C4-2B (cell line): ENCODE data around the gene NAA60.

ENCODE experiments used
- H3K27ac ChIP-seq: fragments of 450-650 bp; 2 replicates; pipeline ENCODE4 v1.5.1; 2017
- ZFX ChIP-seq: fragments of 450-650 bp; IDR thresholded peaks from 2 replicates; pipeline ENCODE4 v1.6.1; 2017
- TF ChIP-seq, protein P1 (sequence below): fragments of 450-650 bp; conservative IDR thresholded peaks from 2 replicates; pipeline ENCODE4 v1.5.1; 2017; ENCODE audit warnings: mild to moderate bottlenecking

Gene NAA60

GRCh38 chr16:3530371-3530914 is 87.0 kb downstream of the NAA60 start:
- H3K27ac ChIP-seq = no peak overlapping the region
- TF ChIP-seq, protein P1, sequence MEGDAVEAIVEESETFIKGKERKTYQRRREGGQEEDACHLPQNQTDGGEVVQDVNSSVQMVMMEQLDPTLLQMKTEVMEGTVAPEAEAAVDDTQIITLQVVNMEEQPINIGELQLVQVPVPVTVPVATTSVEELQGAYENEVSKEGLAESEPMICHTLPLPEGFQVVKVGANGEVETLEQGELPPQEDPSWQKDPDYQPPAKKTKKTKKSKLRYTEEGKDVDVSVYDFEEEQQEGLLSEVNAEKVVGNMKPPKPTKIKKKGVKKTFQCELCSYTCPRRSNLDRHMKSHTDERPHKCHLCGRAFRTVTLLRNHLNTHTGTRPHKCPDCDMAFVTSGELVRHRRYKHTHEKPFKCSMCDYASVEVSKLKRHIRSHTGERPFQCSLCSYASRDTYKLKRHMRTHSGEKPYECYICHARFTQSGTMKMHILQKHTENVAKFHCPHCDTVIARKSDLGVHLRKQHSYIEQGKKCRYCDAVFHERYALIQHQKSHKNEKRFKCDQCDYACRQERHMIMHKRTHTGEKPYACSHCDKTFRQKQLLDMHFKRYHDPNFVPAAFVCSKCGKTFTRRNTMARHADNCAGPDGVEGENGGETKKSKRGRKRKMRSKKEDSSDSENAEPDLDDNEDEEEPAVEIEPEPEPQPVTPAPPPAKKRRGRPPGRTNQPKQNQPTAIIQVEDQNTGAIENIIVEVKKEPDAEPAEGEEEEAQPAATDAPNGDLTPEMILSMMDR = no peak
- no peak for TF ChIP-seq ZFX

- H3K27ac ChIP-seq = no peak overlapping the region
- TF ChIP-seq ZFX = no peak
- TF ChIP-seq, protein P1 = no peak
Observed at GRCh38 chr16:3532741-3533140, 89.3 kb downstream of the NAA60 start.

DNA sequence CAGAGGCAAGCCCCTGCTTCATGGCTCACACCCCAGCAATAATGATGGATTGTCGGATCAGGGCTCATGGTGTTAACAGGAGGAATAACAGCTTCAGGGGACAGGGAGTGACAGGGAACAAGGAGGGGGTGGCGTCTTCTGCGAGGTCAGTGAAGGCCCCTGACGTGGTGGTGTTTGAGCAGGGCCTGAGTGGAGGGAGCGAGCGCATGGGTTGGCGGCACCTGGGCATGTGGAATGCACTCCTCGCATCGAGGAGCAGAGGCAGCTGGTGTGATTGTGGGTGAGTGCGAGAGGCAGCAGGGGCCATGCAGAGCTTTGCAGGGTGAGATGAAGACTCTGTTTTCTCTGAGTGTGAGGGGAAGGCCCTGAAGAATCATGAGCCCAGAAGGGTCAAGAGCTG is 90.6 kb downstream of the NAA60 start:
- TF ChIP-seq ZFX = no peak
- TF ChIP-seq, protein P1 = no peak
- H3K27ac ChIP-seq = no peak overlapping the region

DNA sequence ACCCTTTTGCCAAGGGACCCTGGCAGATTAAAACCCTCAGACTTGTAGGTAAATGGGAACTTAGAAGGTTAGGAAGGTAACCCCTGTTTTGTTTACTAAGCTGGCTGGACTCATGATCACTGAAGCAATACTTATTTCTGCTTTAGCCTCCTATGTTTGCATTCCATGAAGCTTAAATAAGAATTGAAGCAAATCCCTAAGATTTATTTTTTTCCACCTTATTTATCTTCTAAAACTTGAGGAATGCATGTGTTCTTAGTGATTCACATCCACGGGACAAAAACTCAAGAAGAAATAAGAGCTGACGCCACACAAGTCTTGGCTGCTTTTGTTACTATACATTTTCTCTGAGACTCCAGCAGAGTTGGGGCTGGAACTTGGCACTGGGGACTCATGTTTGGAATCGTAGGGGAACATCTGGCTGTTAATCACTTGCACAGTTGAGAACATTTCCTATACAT is 92.8 kb downstream of the NAA60 start:
- H3K27ac ChIP-seq = no peak overlapping the region
- no peak for TF ChIP-seq ZFX
- TF ChIP-seq, protein P1 = no peak
